Measurements from ENCODE around the gene AVPR1B.

Gene AVPR1B

DNA sequence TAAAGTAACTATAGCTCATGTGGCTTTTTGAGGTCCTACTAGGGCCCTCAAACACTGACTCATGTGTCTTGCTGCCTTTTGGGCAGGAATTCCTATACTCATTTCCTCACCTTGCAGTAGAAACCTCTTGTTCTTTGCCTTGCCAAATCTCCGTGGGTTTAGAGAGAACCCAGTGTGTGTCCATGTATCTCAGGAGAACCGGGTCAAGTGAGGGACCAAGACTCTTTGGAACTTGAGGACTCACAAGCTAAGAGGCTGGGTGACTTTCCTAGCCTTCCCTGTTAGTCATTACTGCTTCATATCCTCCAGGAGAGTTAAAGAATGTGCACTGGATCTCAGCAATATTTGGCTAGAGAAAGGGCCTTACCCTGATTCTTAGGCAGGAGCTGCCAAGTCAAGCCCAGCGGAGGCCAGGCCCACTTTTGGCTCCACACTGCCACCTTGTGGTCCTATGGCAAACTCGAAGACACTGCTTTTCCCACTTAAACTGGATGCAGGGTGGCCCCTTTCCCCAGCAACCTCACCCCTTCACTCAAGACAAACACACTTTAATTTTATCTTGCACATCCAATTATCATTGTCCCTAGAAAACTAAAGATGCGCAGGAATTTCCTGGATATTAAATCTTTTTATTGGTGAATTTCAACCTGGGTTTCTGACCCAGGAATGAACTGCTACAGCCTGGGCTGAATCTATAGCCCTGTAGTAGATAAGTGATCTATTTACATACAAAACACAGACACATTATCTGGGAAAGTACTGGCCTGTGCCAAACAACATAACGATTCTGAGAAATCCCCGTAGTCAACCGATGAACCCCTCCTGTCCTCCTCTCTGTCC is 10.6 kb downstream of the AVPR1B start:
- TF ChIP-seq POLR2A (IDR thresholded peaks at IDR 0.05; ENCODE audit: extremely low read depth, insufficient read length) = no peak
- TF ChIP-seq MYC (IDR thresholded peaks at IDR 0.05; ENCODE audit: low read depth, low read length) = peak; percentile 12; the same call in 1 of the 2 replicates
- TF ChIP-seq, protein P1, sequence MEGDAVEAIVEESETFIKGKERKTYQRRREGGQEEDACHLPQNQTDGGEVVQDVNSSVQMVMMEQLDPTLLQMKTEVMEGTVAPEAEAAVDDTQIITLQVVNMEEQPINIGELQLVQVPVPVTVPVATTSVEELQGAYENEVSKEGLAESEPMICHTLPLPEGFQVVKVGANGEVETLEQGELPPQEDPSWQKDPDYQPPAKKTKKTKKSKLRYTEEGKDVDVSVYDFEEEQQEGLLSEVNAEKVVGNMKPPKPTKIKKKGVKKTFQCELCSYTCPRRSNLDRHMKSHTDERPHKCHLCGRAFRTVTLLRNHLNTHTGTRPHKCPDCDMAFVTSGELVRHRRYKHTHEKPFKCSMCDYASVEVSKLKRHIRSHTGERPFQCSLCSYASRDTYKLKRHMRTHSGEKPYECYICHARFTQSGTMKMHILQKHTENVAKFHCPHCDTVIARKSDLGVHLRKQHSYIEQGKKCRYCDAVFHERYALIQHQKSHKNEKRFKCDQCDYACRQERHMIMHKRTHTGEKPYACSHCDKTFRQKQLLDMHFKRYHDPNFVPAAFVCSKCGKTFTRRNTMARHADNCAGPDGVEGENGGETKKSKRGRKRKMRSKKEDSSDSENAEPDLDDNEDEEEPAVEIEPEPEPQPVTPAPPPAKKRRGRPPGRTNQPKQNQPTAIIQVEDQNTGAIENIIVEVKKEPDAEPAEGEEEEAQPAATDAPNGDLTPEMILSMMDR (IDR thresholded peaks at IDR 0.05; ENCODE audit: low read depth, low read length) = peak; percentile 68
- TF ChIP-seq, protein P2, sequence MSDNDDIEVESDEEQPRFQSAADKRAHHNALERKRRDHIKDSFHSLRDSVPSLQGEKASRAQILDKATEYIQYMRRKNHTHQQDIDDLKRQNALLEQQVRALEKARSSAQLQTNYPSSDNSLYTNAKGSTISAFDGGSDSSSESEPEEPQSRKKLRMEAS (IDR thresholded peaks at IDR 0.05; ENCODE audit: low read depth, low read length) = 0 out of 2 replicates have a peak, but pooled peaks have one; percentile 5
- H3K4me3 ChIP-seq (ENCODE audit: low read depth, low read length) = no peak overlapping the region
- DNase-seq (ENCODE audit: low read depth) = peak; percentile 86

DNA sequence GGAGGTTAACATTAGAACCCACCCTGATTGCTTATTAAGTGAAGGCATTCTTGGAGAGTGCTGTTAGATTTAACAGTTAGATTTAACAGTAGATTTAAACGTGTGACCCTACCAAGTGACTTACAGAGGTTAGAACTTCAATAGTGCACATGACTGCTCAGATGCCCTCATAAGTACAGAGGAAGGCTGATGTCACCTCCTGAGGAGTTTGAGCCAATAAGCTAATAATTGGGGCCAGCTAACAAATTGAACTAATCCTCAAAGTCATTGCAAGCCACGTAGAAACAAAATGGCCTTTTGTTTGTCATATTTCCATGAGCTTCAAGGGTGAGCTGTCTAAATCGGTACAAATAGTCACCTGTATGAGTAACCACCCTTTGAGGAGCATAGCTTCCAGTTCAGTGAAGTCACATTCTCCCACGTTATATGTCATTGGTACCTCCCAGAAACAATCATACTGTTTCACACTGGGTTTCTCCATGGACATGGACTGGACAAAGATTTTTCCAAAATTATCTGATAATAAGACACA is 11.7 kb downstream of the AVPR1B start:
- no peak overlapping the region for H3K4me3 ChIP-seq (ENCODE audit: low read depth, low read length)
- no peak for DNase-seq (ENCODE audit: low read depth)
- TF ChIP-seq MYC (IDR thresholded peaks at IDR 0.05; ENCODE audit: low read depth, low read length) (no peak), POLR2A (IDR thresholded peaks at IDR 0.05; ENCODE audit: extremely low read depth, insufficient read length) (no peak)
- TF ChIP-seq, protein P2 (IDR thresholded peaks at IDR 0.05; ENCODE audit: low read depth, low read length) = no peak
- TF ChIP-seq, protein P1 (IDR thresholded peaks at IDR 0.05; ENCODE audit: low read depth, low read length) = no peak

DNA sequence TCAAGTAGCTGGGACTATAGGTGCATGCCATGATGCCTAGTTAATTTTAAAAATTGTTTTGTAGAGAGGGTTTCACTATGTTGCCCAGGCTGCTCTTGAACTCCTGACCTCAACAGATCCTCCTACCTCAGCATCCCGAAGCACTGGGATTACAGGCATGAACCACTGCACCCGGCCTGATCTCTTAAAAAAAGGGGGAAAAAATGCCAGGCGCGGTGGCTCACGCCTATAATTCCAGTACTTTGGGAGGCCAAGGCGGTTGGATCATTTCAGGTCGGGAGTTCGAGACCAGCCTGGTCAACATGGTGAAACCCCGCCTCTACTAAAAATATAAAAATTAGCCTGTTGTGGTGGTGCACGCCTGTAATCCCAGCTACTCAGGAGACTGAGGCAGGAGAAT is 13.2 kb downstream of the AVPR1B start:
- DNase-seq (ENCODE audit: low read depth) = no peak
- no peak overlapping the region for H3K4me3 ChIP-seq (ENCODE audit: low read depth, low read length)
- TF ChIP-seq, protein P2 (IDR thresholded peaks at IDR 0.05; ENCODE audit: low read depth, low read length) = no peak
- TF ChIP-seq POLR2A (IDR thresholded peaks at IDR 0.05; ENCODE audit: extremely low read depth, insufficient read length) (no peak), MYC (IDR thresholded peaks at IDR 0.05; ENCODE audit: low read depth, low read length) (no peak)
- TF ChIP-seq, protein P1 (IDR thresholded peaks at IDR 0.05; ENCODE audit: low read depth, low read length) = no peak

DNA sequence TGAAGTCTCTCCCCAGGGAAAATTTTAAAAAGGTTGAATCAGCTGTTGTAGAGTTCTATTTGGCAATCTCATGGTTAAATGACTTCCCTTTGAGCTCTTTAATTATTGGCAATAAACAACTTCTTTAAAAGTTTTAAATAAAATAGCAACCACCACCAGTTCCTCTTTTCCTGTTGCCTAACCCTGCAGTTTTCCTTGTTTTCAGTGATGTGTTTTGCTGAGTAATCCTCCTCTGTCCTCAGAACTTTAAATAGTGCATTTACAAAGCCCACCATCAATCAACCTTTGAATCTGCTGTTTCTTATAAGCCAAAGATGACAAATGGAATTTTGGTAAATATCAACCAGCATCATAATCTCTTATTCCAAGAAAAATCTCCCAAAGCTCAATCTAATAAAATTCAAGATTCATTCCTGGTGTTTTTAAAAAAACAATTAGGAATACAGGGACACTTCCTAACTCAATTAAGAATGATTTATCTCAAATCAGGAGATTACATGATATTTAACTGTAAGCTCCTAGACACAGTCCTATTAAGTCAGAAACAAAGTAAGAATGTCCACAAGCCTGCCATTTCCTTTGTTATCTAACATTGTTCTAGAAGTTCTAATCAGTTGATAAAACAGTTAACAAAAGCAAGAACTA is 14.8 kb downstream of the AVPR1B start:
- H3K4me3 ChIP-seq (ENCODE audit: low read depth, low read length) = no peak overlapping the region
- DNase-seq (ENCODE audit: low read depth) = peak; percentile 86

DNA sequence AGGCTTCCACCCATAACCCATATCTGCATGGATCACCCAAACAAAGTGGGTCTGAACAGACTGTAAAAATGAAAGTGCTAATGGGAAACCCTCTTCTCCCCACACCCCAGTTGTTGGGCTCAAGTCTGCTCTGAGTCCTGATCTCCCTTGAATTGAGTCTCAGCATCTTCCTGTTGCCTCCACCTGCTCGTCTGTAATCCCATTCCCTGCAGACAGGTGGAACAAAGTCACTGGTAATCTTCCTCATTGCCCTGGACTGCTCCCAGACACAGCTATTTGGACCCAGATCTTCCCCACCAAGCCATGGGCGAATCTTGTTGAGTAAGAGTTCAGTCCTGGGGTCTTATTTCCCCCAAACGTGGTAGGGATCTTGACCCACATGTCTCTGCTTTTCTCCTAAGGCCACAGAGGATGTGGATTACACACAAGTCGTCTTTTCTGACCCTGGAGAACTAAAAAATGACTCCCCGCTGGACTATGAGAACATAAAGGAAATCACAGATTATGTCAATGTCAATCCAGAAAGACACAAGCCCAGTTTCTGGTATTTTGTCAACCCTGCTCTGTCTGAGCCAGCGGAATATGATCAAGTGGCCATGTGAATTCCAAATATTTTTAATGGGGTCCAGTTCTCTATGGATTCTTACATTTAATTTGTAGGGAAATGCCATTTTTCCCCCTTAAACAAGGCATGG is 15.7 kb downstream of the AVPR1B start:
- H3K4me3 ChIP-seq (ENCODE audit: low read depth, low read length) = no peak overlapping the region
- no peak for TF ChIP-seq POLR2A (IDR thresholded peaks at IDR 0.05; ENCODE audit: extremely low read depth, insufficient read length)
- TF ChIP-seq, protein P2 (IDR thresholded peaks at IDR 0.05; ENCODE audit: low read depth, low read length) = no peak
- TF ChIP-seq, protein P1 (IDR thresholded peaks at IDR 0.05; ENCODE audit: low read depth, low read length) = no peak
- TF ChIP-seq MYC (IDR thresholded peaks at IDR 0.05; ENCODE audit: low read depth, low read length) = no peak
- no peak for DNase-seq (ENCODE audit: low read depth)

More for the DNA sequence above, 14.8 kb downstream of the AVPR1B start:
- TF ChIP-seq, protein P2 (IDR thresholded peaks at IDR 0.05; ENCODE audit: low read depth, low read length) = no peak
- no peak for TF ChIP-seq MYC (IDR thresholded peaks at IDR 0.05; ENCODE audit: low read depth, low read length)
- no peak for TF ChIP-seq POLR2A (IDR thresholded peaks at IDR 0.05; ENCODE audit: extremely low read depth, insufficient read length)
- TF ChIP-seq, protein P1 (IDR thresholded peaks at IDR 0.05; ENCODE audit: low read depth, low read length) = no peak
